CD1c-positive myeloid dendritic cell (primary cell): ENCODE results near the gene RPS3A.
"Not testable (repeated sequence)": the region's sequence is repeated elsewhere in the genome, so short reads cannot be mapped to it uniquely, and the experiment has no call there.

Experiments used
- DNase-seq: peaks from one replicate; pipeline ENCODE4 v3.0.0-alpha.2; 2016; ENCODE audit errors: extremely low spot score

RPS3A gene

DNA sequence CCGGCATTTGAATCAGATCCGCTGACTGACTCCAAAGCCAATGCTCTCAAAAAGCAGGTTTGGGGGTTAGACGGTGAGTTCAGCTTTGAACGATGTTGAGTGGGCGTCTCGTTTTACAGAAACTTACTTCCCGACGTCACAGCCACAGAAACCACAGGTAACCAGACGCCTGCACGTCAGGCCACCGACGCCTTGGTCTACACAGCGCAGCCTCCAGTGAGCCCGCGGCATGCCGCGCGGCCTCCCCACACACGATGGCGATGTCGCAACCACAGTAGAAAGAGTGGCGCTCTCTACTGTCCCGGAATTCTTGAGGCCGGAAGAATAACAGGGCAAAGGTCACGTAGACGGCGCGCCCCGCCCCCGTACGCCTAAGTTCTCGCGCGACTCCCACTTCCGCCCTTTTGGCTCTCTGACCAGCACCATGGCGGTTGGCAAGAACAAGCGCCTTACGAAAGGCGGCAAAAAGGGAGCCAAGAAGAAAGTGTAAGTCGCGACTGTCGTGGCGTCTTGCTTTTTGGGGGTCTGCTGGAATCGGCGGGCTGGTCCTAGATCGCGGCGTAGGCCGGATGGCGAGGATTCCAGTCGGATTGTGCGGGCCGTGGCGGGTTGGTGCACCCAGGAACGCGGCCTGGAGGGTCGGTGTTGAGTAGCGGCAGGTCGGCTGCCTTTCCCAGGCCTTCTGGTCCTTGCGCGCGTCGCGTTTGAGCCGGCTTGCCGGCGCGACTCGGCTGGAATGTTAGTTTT, at the start of gene RPS3A:
RPS3A (plus strand) TSS at position 400 of the 747 bp plus-strand sequence; CDS start at position 425, 25 bp downstream.
- peak; percentile 99 for DNase-seq

DNA sequence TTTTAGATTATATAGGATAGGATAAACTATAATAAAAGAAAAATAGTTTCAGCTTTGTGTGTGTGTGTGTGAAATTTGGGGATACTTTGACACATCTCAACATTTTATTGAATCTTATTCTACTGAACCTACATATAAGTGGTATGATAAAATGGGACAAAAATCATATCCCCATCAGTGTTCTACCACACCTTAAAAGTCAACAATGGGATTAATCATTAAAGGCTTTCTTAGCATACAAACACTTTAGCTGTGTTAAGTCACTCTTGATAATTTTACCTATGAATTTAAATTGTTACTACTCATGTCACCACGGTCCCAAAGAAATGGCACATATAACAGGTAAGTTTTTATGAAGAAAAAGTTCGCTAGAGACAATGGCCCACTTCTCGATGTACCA, 46.6 kb upstream of the RPS3A start:
- DNase-seq: no peak

DNA sequence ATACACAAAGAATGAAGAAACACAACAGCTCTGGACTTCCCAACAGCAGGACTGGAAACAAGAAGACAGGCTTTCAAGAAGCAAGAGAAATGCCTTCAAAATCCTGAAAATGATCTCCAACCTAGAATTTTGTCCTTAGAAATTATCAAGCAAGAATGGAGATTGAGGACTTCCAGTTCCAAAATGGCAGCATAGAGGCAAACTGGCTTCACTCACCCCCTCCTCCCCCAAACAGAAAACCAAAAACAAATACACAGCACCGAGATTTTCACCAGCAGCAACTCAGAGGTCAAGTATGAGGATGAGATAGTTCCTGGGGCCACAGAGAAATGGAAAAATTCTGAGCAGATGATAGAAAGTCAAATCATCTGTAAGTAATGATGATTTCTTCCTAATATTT, 43.9 kb upstream of the RPS3A start:
- no peak for DNase-seq

DNA sequence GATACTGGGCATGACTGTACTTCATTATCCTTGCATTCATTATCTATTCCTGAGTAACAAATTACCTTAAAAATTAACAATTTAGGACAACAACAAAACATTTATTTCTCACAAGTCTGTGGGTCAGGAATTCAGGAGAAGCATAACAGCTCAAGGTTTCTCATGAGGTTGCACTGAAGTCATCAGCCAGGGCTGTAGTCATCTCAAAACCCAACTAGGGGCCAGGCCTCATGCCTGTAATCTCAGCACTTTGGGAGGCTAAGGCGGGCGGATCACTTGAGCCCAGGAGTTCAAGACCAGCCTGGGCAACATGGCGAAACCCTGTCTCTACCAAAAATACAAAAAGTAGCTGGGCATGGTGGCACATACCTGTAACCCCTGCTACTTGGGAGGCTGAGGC, 36.3 kb upstream of the RPS3A start:
- DNase-seq: not testable (repeated sequence)

DNA sequence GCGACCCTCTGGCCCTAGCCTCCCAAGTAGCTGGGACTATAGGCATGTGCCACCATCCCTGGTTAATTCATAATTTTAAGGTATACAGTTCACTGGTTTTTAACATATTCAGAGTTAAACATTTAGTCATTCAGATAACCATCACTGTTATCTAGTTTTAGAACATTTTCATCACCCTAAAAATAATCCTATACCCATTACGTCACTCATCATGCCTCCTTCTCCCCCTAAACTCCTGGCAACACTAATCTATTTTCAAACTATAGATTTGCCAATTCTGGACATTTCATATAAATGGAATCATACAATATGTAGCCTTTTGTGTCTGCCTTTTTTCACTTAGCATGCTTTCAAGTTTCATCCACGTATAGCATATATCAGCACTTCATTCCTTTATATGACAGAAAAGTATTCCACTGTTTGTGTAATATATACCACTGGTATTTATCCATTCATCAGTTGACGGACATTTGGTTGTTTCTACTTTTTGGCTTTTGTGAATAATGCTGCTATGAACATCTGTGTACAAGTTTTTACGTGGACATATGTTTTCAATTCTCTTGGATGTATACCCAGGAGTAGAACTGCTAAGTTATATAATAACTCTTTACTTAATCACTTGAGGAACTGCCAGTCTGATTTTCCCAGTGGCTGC, 32.0 kb upstream of the RPS3A start:
- no peak for DNase-seq

GRCh38 chr4:151074416-151074916, 25.0 kb upstream of the RPS3A start:
- DNase-seq: no peak

DNA sequence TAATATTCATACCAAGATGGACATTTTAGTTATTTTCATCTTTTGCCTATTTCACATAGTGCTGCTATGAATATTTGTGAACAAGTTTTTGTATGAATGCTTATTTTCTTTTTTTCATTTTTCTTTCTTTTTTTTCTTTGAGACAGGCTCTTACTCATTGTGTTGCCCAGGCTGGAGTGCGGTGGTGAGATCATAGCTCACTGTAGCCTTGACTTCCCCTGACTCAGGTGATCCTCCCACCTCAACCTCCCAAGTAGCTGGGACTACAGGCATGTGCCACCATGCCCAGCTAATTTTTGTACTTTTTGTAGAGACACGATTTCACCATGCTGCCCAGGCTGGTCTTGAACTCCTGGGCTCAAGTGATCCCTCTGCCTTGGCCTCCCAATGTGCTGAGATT, 21.4 kb upstream of the RPS3A start:
- not testable (repeated sequence) for DNase-seq

GRCh38 chr4:151087467-151087866, 12.0 kb upstream of the RPS3A start:
- DNase-seq: no peak

- DNase-seq: no peak
Observed at GRCh38 chr4:151091047-151091446, 8.4 kb upstream of the RPS3A start.

DNA sequence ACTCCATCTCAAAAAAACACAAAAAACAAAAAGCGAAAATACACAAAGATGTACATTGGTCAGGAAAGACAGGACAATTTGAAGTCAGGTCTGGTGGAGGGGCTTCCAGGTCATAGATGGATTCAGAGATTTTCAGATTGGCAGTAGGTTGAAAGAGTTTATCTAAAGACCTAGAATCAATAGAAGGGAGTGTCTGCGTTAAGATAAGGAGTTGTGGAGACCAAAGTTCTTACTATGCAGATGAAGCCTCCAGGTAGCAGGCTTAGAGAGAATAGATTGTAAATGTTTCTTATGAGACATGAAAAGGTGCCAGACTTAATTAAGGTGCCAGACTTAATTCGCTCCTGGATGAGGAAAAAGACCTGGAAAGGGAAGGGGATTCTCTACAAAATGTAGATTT, 6.9 kb upstream of the RPS3A start:
- DNase-seq: no peak

GRCh38 chr4:151093203-151093602, 6.2 kb upstream of the RPS3A start:
- DNase-seq: no peak

GRCh38 chr4:151094290-151094751, 5.1 kb upstream of the RPS3A start:
- no peak for DNase-seq

- no peak for DNase-seq
Observed at GRCh38 chr4:151095142-151095541, 4.3 kb upstream of the RPS3A start.

DNA sequence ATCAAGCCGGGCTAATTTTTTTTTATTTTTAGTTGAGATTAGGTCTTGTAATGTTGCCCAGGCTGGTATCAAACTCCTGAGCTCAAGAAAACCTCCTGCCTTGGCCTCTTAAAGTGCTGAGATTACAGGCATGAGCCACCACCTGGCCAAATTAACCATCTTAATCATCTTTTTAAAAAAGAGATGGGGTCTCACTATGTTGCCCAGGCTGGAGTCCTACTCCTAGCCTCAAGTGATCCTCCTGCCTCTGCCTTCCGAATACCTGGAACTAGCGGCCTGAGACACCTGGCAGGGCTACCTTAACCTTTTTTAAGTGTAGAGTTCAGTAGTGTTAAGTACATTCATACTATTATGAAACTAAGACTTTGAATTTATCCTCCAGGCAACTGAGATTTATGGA, 1.7 kb upstream of the RPS3A start:
- DNase-seq: no peak

DNA sequence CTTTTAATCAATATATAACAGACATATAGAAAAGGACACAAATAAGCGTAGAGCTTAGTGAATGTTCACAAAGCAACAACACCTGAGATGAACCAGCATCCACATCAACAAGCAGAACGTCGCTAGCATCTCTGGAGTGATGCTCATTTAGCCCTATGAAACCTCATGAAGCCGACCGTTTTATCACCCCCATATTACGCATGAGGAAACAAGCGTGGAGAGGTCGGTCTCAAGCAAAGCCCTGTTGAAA, 524 bp upstream of the RPS3A start:
- no peak for DNase-seq

DNA sequence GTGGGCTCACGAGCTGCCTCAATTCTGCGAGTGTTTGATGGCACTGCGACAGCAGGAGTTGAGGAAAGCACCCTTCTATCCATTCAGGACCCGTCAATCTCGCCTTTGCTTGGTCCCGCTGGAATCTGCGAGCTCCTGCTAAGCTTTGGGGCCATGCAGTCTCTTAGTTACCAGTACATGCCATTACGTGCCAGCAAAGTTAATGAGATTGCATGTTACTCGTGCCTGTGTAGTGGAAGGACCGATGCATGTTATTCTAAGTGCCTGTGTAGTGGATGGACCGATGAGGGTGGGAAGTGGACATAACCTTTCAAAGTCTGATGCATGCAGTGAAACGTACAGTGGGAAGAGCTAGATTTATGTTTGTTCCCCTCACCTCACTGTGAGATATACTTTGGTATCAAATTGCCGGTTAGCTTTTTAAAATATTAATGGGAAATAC, 569 bp downstream of the RPS3A start:
- no peak for DNase-seq

- DNase-seq: no peak
Observed at GRCh38 chr4:151100531-151100930, 1.1 kb downstream of the RPS3A start.

GRCh38 chr4:151103758-151104157, 4.3 kb downstream of the RPS3A start:
- DNase-seq: no peak

DNA sequence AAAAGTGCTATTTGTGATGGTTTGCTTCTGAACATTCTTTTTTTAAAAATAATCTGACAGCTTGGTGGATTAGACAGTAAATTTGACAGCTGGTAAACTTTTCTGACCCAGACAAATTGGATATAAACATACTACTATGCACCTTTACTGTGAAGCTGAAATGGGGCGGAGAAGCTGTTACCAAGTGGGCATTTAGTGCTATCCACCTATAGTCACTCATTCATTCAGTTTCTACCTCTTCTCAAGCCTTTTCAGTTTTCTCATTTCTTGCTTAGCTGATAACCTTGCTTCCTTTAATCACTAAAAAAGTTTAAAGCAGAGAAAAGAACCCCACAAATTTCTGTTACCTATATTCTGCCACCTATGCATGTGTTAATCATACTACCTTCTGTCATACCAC, 5.2 kb downstream of the RPS3A start:
- no peak for DNase-seq

- DNase-seq: no peak
Observed at GRCh38 chr4:151105454-151106032, 6.1 kb downstream of the RPS3A start.

DNA sequence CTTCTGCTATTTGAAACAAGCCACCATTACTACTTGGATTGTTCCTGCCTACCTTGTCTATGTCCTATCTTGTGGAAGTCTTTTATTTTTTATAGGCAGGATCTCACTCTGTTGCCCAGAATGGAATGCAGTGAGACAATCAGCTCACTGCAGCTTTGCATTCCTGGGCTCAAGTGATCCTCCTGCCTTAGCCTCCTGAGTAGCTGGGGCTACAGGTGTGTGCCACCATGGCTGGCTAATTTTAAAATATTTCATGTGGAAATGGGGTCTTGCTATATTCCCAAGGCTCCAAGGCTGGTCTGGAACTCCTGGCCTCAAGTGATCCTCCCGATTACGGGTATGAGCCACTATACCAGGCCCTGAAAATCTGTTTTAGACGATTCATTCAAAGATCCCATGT, 7.6 kb downstream of the RPS3A start:
- DNase-seq: no peak

GRCh38 chr4:151110236-151110635, 10.8 kb downstream of the RPS3A start:
- DNase-seq: no peak

- DNase-seq: no peak
Observed at GRCh38 chr4:151114338-151114737, 14.9 kb downstream of the RPS3A start.
